Cerebellar nuclear complex (tissue), 1 donor: Measurements from ENCODE around the gene FEM1C.

Experiments used
- DNase-seq, 2 experiments: peaks; one replicate each; lab custom pipeline; 2025; lab: John Stamatoyannopoulos, UW

FEM1C gene

DNA sequence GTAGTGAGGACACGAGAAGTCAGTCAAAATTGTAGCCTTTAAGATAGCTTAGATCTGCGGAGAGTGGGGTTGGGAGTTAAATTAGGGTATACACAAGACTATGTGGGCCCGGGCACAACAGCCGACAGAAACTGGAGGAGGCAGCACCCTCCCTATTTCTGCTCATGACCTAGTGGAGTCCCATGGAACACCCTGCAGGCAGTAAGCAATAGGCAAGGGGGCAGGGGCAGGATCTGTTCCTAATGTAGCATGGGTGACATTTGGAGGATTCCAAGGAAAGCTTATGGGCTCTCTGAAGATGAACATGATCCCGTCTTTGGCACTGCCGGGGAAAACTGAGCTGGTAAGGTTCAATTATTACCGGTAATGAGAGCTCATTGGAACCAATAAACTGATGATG is 67.0 kb downstream of the FEM1C start:
- DNase-seq, result no peak

GRCh38 chr5:115475788-115476187 is 68.8 kb downstream of the FEM1C start:
- no peak for DNase-seq

- DNase-seq, result peak in 1 of 2 experiments; percentile 3
Measured at GRCh38 chr5:115472271-115473025, 72.1 kb downstream of the FEM1C start.

DNA sequence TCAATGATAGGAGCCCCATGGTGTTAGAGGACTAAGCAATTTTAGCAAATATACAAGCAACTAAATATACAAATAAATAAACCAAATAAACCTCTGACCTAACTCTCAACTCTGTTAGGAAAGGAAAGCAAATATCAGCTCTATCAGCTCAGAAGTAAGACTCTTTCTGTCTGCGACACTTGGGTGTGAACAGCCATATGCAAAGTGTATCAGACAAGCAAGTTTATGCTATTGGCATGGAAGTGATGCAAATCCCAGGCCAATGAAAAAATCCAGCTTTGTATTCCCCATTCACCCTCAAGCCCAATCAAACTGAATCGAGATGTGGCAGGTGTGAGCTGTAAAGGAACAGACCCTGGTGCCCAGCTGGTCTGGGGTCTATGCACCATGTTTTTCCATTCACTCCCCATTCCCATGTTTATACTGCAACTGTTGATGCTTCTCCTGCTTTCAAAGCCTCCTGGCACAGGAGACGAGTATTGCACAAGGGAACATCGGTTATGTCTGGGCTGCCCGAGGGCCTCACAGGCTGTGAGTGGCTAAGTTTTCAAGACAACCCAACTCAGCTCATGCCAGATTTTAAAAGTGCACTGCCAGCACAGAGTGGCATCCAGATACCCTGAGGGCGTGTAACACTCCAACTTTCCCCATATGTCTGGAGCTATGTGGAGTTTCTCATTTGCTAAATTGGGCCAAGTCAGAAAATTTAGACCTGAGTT is 73.1 kb downstream of the FEM1C start:
- DNase-seq, result no peak

DNA sequence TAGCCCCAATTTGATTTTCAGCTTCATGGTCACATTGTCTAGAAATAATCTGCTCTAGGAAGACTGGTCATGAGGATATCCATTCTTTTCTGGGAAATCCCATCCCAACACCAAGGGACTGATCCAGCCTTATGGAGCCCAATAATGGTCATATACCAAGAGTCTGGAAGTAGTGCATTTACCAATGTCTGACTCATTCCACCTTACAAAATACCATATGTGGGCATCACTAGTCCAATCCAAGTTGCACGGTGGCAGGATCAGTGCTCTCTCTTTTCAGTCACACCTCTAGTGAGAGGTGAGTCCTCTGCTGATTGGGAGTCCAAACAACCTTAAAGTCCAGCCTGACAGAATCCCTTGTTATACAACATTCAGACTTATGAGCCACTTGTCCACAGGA is 73.7 kb downstream of the FEM1C start:
- DNase-seq, result no peak
